Stimulated activated CD4-positive, alpha-beta T cell treated with anti-CD3 and anti-CD28 coated beads, Interleukin-2, amount 100 ng/mL, for 48 hours (primary cell): ENCODE measurements around the gene PRSS56.

ENCODE experiments used
- DNase-seq, 2 donors: peaks; one replicate each; pipeline ENCODE4 v3.0.0-alpha.2; 2020

Gene PRSS56

DNA sequence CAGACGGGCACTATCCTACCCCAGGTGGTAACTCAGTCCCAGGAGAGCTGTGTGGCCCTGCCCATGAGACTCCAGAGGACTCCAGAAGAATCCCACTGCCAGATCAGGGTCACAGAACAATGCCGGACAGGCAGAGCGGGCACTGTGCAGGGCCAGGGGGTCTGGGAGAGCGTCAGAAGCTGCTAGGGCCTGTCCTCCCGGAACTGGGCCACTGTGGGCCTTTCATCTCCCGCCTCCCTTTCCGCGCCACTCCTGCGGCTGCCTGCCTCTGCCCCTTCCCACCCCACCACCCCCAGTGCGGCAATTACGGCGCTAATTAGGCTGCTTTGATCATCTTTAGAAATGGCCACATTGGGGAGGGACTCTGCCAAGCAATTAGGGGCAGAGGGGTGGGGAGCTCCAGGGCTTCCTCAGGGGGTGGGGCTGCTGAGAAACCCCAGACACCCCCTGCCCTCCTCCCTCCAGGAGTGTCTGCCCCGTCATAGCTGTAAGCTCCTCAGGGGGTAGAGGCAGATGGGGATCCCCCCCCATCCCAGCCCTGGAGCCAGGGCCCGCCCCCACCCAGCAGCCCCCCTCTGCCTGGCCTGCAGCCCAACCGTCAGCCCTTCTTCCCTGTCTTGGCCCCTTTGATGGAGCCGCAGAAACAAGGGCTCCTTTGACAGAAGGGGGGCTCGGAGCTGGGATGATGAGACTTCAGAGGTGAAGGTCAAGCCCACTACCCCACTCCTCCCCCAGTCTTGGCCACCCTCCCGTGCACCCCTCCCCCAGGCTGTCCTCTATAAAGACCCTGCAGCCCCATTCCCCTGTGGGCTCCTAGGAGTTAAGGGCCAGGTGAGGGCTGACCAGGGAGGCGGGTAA lies at the start of gene PRSS56:
Gene PRSS56, plus strand, starts transcription at position 808 of the 858 bp plus-strand sequence. CDS start 211 bp downstream, outside the sequence.
- DNase-seq, result no peak

DNA sequence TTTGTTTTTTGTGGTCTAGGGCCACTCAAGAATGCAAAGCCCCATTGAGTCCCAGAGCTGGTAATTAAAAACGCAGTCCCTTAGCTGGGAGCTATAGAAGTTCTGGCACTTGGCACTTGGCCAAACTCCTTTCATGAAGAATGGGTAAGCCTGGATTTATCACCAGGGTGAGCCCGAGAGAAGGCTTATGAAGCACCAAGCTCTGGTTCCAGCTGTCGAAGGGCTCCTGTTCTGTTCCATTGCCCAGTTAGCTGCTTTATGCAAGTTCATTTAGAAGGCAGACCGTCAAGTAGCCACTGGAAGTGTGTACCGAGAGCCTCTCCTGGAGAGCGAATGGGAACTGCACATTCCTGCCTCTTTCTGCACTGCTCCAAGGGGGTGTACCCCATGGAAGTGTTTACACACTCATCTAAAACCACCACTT lies 46.7 kb upstream of the PRSS56 start:
- DNase-seq, result no peak

DNA sequence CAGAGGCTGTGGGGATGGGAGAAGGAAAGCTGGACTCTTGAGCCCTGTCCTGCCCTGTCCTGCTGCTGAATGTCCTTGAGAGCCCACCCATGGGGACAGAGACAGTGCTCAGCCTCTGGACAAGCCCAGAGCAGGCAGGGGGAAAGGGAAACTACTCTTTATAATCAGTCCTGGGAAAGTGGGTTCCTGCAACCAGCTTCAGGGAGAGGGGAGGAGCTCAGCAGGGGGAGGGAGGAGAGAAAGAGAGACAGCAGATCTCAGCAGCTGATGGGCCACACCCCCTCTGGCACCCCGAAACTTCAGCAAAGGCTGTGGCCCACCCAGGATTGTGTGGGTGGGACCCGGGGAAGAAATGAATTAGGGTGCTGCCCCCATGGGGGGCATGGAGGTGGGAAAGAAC lies 44.1 kb upstream of the PRSS56 start:
- DNase-seq, result no peak

DNA sequence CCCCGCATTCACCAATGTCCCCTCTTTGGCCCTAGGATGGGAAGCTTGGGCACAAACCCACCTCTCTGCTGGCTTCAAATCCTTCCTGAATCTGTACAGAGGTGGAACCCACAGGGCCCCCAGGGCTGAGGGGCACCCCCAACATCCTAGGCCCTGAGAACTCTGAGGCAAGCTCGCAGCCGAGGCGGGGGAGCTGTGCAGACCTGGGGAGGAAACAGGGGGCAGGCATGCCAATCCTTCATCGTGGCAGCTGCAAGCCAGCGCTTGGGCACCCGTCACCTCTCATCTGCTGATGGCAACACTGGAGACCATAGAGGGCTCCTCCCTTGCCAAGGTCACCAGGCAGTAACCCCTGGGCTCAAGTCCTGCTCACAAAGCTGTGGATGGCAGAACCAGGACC lies 43.4 kb upstream of the PRSS56 start:
- no peak for DNase-seq

DNA sequence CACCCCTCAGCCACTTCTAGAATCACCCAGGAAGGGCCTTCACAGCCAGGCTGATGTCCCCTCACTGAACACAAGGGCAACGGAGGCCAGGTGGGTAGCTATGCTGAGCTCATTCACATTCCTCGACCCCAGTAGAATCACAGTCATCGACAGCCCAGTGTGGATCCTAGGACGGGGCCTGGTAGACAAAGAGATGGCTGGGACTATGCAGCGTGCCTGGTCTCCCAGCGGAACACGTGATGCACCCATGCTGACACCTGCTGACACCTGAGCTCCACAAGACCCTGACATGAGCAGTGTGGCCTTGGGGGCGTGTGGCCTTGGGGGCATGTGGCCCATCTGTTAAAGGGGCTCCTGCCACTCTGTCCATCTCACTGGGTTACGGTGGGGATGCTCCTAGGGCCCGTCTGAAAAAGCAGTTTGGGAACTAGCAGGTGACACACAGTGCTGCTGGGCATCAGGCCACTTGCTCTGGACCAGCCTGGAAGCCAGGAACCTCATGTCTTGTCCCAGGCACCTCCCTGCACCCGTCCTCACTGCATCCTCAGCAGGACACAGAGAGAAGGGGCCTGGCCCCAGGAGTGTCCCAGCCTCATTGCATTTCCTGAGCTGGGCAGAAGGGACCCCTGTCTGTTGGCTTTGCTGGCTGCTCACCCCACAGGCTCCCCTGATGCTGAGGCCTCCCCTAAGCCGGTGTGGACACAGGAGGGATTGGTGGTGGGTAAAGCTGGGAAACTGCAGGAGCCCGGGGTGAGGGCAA lies 42.3 kb upstream of the PRSS56 start:
- DNase-seq, result no peak

DNA sequence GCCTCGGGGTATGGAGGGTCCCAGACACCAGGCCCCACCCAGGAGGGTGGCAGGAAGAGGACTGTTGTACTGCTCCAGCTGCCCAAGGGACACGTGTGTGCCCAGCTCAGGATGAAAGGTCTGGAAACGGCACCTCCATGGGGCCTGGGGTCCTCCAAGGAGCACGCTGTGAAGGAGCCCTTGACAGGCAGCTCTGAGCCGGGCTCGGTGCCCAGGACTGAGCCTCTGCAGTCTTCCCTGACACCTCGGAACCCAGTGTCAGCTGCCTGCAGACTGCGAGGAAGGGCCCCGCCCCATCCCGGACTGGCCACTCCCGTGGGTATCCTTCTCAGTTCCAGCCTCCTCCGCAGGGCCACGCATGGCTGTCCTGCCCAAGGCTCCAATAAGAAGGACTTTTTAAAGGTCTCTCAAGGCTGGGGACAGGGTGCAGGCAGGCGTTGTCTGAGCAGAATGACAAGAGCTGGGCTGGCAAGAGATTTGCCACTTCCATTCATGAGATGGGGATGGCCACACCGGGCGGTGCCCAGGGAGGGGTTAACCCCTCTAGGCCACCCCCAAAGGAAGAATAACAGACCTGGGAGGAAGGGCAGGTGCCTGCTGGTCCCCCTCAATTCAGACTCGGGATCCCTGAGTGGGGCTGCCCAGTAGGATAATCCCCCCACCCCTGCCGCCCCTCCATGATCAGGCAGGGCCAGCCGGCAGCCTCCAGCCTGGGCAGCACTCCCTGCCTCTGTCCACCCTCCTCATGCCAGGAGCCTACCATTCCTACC lies 41.4 kb upstream of the PRSS56 start:
- DNase-seq, result no peak

DNA sequence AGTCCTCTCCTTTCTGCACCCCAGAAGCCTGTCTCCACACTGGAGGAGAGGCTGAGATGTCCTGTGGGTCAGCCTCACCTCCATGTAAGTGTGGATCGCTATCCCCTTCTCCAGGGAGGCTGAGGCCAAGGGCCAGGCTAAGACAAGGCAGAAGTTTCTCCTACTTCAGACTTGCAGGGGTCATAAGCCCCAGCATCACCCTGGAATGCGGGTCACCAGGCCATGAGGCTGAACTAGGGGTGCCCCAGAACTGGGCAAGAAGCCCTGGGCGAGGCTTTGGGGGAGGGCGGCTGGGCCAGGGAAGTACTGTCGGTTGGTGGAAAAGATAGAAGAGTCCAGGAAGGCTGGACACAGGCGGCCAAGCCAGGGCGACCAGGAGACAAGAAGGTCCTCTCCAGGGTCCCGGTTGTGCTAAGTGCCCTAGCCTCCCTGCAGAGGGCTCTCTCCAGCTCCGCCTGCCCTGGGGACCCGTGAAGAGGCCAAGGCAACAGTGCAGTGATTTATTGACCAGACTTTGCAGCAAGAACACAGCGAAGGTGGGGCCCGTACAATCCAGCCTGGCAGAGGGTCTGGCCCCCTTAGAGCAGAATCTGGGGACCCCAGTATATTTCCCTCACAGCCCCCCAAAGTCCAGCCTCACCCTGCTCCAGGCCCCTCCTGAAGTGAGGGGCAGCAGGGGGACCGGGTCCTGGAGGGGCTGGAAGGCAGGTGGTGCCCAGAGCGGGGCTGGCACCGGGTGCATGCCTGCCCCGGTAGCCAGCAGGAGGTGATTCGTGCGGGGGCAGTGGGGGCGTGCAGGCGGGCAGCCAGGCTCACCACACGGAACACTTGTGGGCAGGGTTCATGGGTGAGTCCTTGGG lies 40.6 kb upstream of the PRSS56 start:
- no peak for DNase-seq

DNA sequence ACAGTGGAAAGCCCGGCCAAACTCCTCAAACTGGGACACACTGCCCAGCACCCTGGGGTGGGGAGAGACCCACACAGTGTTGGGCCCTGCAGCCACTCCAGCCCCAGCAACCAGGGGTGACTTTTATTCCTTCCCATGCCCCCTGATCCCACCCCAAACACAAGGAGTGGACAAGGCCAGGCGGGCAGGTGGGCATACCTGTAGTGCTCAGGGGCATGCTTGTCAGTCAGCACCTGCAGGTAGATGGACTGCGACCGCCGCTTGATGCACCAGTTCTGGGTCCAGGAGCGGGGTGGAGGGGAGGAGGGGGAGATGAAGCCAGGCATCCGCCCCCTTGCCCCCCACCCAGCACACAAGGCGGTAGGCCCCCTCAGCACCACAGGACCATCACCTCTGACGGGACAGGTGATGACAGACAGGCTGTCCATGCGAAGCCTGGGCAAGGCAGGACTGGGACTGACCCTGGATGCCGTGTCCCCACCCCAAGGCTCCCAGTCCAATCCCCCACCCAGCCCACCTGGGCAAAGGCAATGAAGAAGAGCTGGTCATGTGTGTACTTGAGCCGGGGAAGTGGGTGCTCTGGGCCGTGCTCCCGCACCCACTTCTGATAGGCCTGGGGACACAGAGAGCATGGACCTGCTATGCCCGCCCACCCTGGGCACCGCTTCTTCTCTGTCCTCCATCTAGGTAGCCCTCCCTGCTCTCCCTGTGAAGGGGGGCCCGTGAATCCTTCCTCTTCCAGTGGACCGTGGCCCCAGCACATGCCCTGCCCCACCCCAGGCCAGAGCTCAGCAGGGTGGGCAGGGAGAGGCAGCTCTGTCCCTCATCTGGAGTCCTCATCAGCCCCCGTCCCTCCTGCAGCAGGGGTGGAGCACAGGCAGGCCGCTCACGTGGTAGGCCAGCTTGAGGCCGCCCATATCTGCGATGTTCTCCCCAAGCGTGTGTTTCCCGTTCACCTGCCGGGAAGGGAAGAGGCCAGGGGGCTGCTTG lies 39.7 kb upstream of the PRSS56 start:
- no peak for DNase-seq

DNA sequence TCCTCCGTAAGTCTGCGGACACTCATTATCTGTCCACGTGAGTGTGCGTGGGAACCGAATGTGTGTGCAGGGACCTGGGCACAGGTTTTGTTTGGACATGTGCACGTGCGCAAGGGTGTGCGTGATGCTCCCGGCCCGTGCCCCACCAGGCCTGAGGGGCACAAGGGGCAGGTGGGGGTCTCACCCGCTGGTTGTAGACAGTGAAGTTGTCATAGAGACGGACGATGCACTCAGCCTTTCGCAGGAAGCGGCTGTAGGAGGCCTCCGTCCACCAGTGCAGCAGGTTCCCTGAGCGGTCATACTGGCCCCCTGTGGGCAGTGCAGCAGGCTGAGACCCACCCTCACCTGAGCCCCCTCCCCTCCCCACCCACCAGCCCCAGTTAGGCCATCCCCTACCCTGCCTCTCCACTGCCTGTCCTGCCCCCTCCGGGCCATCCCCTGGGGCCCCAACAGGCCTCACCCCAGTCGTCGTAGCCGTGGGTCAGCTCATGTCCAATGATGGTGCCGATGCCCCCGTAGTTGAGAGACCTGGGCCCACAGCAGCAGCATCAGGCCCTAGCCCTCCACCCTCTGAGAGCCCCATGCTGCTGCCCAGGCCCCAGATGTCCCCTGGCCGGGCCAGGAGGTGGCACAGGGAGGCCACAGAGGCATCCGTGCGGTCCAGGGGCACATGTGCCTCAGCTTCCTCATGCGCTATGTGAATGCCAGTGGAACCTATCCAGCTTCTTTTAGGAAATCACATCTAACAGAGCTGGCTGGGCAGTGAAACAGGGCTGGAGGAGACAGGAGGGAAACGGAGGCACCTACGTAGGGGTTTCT lies 38.7 kb upstream of the PRSS56 start:
- no peak for DNase-seq

DNA sequence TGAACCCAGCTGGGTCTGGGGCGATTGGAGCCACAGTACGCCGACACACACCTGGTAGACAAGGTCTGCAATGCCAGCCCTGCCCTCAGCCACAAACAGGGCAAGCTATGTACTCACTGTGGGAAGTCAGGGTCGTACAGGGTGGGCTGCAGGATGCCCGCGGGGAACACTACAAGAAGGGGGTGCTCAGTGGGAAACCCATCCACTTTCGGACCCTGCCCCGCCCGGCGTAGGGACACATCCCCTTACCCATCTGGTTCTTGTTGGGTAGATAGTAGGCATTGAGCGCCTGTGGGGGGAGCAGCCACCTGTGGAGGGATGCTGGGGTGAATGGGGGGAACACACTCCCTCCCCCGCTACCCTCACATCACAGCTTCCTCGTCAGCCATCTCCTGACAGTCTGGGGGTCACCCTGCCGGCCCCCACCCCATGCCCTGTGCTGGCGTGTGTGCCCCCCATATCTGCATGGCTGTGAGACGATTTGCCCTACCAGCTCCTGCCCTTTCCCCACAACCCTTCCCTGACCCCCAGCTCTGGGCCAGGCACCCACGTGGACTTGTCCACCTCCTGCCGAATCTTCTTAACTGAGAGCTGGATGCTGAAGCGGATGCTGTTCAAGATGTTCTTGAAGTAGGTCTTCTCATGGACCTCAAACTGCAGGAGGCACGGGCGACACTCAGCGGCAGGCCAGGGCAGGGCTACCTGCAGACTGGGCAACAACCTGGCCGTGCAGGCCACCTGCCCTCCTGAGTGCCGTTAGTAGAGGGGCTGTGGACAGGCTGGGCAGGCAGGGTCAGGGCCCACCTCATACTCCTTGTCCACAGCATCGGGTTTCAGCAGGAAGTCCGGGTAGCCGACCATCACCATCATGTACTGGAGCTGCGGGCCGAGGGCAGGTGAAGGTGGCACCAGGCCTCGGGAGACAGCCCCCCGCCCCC lies 37.6 kb upstream of the PRSS56 start:
- DNase-seq, result no peak

DNA sequence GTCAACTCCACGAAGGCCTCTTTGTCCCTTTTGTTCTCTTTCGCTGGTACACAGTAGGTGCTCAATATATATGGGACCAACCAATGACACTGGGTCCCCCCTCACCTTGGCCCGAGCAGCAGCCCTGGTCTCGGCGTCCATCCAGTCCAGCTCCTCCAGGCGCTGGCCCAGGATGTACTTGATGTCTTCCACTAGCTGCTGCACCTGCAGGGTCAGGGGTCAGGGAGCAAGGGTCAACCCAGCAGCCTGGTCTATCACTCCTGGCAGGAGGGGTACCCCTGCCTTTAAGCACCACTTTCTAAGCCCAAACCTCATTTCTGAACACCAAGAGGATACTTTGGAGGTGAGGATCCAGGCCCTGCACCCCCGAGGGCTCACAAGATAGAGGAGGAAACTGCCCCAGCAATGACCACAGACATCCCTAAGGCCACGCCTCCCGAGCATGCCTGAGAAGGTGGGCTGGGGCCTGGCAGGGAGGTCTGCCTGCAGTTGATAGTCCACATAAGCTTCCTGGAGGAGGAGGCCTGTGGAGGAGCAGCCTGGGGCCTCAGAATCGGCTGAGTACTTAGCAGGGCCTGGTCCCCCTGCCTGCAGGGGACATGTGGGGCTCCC lies 36.8 kb upstream of the PRSS56 start:
- no peak for DNase-seq

DNA sequence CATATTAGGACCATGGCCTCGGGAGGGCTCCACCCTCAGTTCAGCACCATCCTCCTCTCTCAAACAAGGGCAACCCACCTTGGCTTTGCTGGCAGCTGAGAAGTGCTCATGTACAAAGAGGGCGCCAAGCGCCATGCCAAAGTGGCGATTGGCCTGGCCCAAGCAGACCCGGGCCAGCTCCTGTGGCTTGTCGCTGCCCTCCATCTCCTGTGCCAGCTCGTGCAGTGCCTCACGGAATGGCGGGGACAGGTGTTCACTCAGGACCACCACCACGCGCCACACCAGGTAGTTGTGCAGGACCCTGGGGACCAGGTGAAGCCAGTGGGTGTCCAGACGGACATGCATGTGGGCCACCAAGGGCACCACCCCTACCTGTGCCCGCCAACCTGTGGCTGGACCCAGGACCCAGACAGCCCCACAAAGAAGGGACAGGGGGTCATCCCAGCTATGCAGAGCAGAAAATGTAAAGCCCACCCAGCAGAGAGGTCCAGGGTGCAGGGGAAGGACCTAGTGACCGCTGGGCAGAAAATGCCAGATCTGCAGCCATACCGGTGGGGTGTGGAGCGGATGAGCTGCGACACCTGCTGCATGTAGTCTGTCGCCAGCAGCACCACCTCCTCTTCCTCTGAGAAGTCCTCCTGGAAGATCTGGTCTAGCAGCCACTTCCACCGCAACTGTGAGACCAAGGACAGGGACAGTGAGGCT lies 36.1 kb upstream of the PRSS56 start:
- DNase-seq, result no peak

DNA sequence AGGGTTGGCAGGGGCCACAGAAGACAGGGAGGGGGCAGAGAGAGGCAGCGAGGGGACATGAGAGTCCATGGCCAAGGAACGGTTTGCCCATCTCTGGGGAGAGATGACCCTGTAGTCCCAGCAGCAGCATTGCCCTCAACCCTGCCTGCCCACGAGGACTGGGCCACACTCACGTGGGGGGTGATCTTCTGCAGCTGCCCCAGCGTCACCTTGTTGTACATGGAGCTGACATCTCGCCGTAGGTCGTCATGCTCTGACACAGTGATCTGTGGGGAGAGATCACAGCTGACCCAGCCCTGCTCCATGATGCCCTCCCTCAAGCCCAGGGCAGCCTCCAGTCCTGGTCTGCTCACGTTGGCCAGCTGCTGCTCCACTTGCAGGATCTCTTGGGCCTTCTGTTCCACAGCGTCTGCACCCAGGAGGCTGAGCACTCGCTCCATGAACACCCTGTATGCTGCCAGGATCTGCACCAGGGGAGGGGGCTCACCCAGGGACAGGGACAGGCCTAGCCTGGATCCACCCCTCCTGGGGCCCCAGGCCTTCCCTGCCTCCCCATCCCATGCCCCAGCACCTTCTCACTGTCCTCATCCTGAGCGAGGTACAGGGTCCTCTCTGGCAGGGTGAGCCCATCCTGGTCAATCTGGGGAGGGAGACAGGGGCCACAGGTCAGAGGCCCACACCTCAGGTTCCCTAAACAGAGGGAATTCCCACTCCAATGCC lies 35.4 kb upstream of the PRSS56 start:
- no peak for DNase-seq

DNA sequence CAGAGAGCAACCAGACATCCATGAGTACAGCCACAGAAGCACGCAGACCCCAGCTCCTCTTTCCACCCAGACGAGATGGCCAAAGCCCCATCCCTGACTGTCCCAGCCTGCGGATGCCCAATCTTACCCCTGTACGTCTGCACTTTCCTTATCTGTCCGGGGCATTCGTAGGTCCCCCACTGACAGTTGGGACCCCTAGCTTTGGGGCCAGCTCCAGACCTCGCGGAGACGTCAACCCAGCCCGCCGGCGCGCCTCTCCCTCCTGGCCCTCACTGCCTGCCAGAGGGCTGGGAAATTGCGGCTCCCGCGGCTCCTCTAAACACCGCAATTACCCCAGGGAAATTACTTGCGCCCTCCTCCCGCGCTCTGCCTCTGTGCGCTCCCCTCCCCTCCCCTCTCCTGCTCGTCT lies 34.8 kb upstream of the PRSS56 start:
- DNase-seq, result no peak

DNA sequence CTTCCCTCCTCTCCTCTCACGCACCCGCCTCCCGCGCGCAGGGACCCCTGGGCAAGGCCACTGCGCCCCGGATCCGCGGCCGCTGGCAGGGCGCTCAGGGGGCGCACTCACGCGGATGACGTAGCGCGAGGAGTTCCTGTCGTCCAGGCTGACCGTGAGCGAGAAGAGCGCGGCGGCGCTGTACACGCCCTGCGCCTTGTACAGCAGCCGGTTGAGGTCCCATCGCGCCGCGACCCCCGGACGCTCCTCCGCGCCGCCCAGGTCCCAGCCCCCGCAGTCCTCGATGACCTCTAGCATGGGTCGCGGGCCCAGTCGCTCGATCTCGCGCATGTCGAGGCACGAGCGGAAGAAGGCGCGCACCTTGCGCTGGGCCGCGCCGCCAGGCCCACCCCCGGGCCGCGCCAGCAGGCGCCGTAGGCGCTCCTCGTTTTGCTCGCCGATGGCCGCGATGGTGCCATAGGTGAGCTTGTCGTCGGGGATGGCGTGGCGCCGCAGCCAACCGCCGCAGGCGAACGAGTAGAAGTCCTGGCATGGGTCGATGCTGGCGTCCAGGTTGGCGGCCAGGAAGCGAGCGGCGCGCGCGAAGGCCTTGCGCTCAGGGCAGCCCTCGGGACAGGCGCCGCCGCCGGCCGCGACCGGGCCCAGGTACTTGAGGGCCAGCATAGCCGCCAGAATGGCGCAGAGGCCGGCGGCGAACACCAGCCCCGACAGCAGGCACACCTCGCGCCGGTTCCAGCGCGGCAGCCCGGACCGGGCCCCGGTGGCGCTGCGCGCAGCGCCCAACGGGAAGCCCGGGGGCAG lies 34.2 kb upstream of the PRSS56 start:
- DNase-seq, result no peak
